Epithelial cell of proximal tubule (primary cell): ENCODE results near the gene NPFFR1. TPM values are rescaled to one million over a fixed set of nuclear protein-coding genes. Genes with fewer than 3 reads are reported as not detected.
A peak's percentile ranks its signal among the peaks of the same experiment; 100 is the strongest.

Experiments used
- DNase-seq: peaks from one replicate; pipeline ENCODE4 v3.0.0-alpha.2; 2011; ENCODE audit warnings: low read depth
- H3K4me3 ChIP-seq: 2 replicates; pipeline ENCODE4 v1.5.1; 2011; ENCODE audit warnings: low read depth, mild to moderate bottlenecking, low read length
- total RNA-seq: library from RNA; depleted of rRNA; stranded (reverse); fragments of >200 nt; gene quantifications from 2 replicates; pipeline ENCODE4 v1.2.3, GENCODE V29; 2015
- TF ChIP-seq, protein P1 (sequence below): conservative IDR thresholded peaks from 2 replicates; pipeline ENCODE4 v1.5.1; 2012; ENCODE audit warnings: low read depth, mild to moderate bottlenecking, low read length

The NPFFR1 gene
- total RNA-seq, 1 donor from 2014 or later, result not detected

DNA sequence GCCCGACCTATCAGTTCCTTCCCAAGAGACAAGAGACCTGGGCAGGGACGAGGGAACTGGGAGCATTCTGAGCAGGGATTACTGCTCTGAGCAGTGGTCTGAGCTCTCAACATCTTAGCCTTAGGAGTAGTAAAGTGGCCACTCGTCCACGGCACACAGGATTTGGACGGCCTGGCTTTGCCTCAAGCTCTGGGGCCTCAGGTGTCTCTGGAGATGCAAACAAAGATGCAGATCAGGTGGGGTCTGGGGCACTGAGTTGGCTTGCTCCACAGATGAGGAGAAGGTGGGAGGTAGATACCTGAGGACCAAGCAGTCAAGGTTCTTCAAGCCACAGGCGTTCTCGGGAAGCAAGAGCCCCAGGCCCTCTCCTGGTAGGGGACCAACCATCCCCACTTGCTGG lies 16.1 kb upstream of the NPFFR1 start:
- H3K4me3 ChIP-seq, result no peak overlapping the region
- TF ChIP-seq, protein P1, sequence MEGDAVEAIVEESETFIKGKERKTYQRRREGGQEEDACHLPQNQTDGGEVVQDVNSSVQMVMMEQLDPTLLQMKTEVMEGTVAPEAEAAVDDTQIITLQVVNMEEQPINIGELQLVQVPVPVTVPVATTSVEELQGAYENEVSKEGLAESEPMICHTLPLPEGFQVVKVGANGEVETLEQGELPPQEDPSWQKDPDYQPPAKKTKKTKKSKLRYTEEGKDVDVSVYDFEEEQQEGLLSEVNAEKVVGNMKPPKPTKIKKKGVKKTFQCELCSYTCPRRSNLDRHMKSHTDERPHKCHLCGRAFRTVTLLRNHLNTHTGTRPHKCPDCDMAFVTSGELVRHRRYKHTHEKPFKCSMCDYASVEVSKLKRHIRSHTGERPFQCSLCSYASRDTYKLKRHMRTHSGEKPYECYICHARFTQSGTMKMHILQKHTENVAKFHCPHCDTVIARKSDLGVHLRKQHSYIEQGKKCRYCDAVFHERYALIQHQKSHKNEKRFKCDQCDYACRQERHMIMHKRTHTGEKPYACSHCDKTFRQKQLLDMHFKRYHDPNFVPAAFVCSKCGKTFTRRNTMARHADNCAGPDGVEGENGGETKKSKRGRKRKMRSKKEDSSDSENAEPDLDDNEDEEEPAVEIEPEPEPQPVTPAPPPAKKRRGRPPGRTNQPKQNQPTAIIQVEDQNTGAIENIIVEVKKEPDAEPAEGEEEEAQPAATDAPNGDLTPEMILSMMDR, result no peak
- no peak for DNase-seq

DNA sequence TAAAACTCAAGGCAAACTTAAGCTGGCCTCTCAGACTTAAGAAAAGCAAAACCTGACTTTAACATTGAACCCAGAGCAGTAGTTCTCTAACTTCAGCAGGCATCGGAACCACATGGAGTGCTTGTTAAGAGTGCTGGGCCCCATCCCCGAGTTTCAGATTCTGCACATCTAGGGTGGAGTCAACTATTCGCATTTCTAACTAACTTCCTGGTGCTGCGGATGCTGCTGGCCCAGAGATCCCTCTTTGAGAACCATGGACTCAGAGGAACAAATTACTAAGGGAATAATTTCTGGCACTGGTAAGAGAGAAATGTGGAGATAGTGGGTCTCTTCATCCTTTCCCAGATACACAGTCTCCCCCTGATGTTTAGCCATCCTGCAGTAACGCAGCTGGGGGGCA lies 14.6 kb upstream of the NPFFR1 start:
- TF ChIP-seq, protein P1, result no peak
- H3K4me3 ChIP-seq, result no peak overlapping the region
- no peak for DNase-seq

DNA sequence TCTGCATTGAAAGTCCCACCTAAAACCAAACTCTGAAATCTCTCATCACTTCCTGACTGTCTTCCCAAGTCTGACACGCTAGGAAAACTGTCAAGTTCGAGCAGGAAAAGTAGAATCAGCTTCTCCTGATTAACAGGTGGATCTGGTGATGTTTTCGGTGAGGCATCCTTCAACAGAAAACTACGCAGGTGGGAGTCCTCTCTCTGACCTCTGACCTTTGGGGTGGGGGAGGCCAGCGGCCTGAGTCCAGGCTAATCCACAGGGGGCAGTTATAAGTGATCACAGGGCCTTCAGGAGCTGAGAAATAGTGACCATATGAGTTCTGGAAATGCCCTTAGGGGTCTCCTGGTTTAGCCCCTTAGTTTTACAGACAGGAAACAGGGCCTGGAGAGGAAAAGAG lies 13.4 kb upstream of the NPFFR1 start:
- no peak for DNase-seq
- TF ChIP-seq, protein P1, result no peak
- H3K4me3 ChIP-seq, result no peak overlapping the region

DNA sequence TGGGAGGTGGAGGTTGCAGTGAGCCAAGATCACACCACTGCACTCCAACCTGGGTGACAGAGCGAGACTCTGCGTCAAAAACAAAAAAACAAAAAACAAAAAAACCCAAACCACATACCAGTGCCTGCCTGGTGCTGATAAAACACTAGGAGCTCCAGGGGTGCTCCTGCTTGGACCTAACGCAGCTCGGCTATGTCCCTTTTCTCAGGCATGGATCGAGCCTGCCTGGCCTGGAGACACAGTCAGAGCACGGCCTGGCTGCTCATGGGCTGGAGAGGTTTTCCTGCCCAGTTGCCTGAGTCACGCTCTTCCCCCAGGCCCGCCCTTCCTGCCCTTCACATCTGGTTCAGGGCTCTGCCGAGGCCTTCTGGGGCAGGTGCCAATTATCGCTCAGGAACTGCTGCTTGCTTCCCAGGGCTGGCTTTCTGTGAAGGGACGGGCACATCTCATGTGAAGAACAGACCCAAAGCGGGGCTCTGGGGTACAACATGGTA lies 12.6 kb upstream of the NPFFR1 start:
- H3K4me3 ChIP-seq, result no peak overlapping the region
- DNase-seq, result no peak
- TF ChIP-seq, protein P1, result no peak

DNA sequence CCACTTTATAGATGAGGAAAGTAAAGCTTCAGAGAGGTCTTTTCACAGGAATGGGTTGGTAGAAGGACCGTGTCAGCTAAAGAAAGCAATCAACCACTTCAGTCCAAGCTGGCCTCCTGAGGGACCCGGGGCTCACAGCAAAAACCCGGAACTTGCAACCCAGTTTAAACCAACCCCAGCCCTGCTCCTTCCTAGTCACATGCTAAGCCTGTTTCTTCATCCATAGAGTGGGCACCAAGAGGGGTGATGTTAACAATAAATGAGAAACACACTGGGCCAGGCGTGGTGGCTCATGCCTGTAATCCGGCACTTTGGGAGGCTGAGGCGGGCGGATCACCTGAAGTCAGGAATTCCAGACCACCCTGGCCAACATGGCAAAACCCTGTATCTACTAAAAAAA lies 12.1 kb upstream of the NPFFR1 start:
- no peak for DNase-seq
- TF ChIP-seq, protein P1, result no peak
- H3K4me3 ChIP-seq, result no peak overlapping the region

DNA sequence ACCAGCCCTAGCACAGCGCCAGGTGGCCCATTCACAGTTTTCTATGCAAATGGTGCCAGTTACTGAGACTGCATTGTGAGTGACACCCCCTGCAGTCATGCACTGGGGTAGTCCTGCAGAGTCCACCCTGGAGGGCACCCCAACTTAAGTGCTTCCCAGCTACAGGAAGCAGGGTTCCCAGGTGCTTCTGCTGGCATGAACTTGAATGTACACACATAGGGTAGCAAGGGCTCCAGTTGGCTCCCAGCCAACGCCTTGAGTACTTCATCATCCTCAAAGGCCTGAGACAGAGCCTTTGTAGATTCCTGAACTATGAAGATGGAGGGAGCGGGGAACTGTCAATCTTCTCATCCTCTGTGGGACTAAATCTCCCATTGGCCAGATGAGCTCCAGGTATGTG lies 11.5 kb upstream of the NPFFR1 start:
- H3K4me3 ChIP-seq, result no peak overlapping the region
- TF ChIP-seq, protein P1, result no peak
- no peak for DNase-seq

DNA sequence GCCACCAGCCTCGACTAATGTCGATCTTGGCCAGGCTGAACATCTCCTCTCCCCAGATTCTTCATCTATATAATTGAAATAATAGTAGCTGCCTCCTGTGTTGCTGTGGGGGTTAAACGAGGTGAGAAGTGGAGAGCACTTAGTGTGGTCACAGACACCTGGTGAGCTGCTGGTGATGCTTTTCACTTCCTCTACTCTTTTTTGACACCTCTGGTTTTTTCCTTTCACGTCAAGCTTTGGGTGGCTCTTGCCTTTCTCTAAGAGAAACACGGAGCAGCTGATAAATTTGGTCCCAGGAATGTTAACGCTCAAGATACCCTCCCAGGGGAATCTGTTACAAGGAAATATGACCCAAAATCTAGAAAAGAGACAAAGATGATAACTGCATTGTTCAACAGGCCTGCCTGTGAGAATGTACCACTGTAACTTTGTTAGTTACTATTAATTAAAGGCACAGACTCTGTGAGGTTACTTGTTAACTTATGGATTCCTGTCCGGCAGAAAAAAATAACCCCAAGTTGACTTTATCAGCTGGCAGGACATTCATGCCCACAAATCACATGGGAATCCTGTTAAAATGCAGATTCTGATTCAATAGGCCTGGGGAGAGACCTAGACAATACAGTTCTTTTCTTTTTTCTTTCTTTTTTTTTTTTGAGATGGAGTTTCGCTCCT lies 9.5 kb upstream of the NPFFR1 start:
- peak; percentile 43 for DNase-seq
- H3K4me3 ChIP-seq, result no peak overlapping the region
- TF ChIP-seq, protein P1, result no peak
